ENCODE results near the gene IL26.

Gene IL26

DNA sequence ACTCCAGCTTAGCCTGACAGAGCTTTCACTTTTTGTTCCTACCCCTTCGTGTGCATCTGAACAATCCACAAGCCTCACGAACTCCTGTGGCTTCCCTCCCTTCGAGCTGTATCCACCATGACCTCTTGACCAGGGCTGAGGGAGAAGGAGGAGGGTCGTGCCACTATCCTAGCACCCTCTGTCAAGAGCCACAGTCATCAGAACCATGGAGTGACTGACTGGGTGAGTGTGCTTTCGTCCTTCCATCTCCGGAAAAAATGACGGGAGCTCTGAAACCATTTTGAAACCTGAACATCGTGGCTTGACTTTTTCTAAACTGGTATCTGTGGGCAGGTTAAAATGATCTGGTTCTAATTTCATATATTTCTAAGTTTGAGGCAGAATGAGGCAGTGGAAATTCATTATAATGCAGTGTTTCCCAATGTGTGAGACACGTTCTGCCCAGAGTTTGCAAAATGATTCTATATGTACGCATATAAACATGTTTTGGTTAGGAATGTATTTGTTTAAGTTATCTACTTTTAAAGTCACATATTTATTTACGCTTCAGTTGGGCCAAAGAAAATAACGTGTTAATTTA lies 27.0 kb downstream of the IL26 start:
- no peaks in the 10 kb centered on the region for H3K9me3 ChIP-seq (ENCODE audit: insufficient read depth, low read depth, low read length)
- no peak overlapping the region for H3K4me3 ChIP-seq (ENCODE audit: low read depth, low read length)
- H3K4me2 ChIP-seq (ENCODE audit: low read length): no peak overlapping the region
- H3K27ac ChIP-seq (ENCODE audit: low read depth, low read length): no peak overlapping the region
- H3K79me1 ChIP-seq (ENCODE audit: low read length): no peaks in the 10 kb centered on the region
- H3K4me1 ChIP-seq (ENCODE audit: control insufficient read depth in 1 of 2, insufficient read depth in 2 of 2, low read length in 2 of 2): no peaks in the 10 kb centered on the region
- H2AK5ac ChIP-seq (ENCODE audit: low read length): no peak overlapping the region
- no peaks in the 10 kb centered on the region for H3K27me3 ChIP-seq (ENCODE audit: insufficient read depth, low read length)
- no peak overlapping the region for H3K4ac ChIP-seq (ENCODE audit: low read depth, low read length)
- H4K8ac ChIP-seq (ENCODE audit: low read depth, low read length): no peak overlapping the region
- H3K79me2 ChIP-seq (ENCODE audit: control insufficient read depth, insufficient read depth, low read length, poor library complexity): no peaks in the 10 kb centered on the region
- no peak overlapping the region for H4K91ac ChIP-seq (ENCODE audit: low read depth, low read length)
- H2BK12ac ChIP-seq (ENCODE audit: low read length): no peak overlapping the region
- no peak overlapping the region for H3K18ac ChIP-seq (ENCODE audit: low read length)
- H3K36me3 ChIP-seq (ENCODE audit: control insufficient read depth in 1 of 2, insufficient read depth in 2 of 2, low read length in 2 of 2): no peaks in the 10 kb centered on the region
- H3K9ac ChIP-seq (ENCODE audit: low read length): no peak overlapping the region
- no peak for DNase-seq
- H2BK120ac ChIP-seq (ENCODE audit: insufficient read depth, low read length, poor library complexity): no peak overlapping the region
- H3K23ac ChIP-seq (ENCODE audit: low read length): no peak overlapping the region
- no peak overlapping the region for H2BK5ac ChIP-seq (ENCODE audit: low read depth, low read length, poor library complexity)
- no CpG with 5 or more reads among the region's 12 CpGs for WGBS (ENCODE audit: extremely low coverage, insufficient coverage, insufficient read length)
- H3K14ac ChIP-seq (ENCODE audit: low read length): no peak overlapping the region
- H4K12ac ChIP-seq (ENCODE audit: low read depth, low read length): no peak overlapping the region
- no peak overlapping the region for H2AFZ ChIP-seq (ENCODE audit: insufficient read depth, low read length, poor library complexity)

DNA sequence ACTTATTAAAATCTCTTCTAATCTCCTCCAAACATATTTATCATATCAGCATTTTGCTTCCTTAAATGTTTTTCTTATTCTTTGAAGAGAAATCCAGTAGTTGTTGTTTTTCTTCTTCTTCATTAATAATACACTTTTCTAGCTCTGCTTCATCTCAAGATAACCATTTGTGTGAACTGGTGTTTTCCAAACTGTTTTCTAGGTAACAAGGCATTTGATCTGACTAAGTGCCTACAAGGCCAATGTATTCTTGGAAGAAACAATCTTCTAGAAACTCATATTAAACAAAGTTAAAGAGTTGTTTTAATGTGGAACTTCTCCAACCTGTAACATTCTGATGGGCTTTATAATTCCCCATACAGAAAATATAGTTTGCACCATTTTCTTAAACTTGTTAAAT lies 35.3 kb downstream of the IL26 start:
- Histone ChIP-seq H3K9me3 (ENCODE audit: insufficient read depth, low read depth, low read length) (no peaks in the 10 kb centered on the region), H4K91ac (ENCODE audit: low read depth, low read length) (no peak overlapping the region), H3K4me3 (ENCODE audit: low read depth, low read length) (no peak overlapping the region), H4K12ac (ENCODE audit: low read depth, low read length) (no peak overlapping the region), H2BK12ac (ENCODE audit: low read length) (no peak overlapping the region), H3K79me1 (ENCODE audit: low read length) (no peaks in the 10 kb centered on the region), H4K8ac (ENCODE audit: low read depth, low read length) (no peak overlapping the region), H3K4ac (ENCODE audit: low read depth, low read length) (no peak overlapping the region), H2BK5ac (ENCODE audit: low read depth, low read length, poor library complexity) (no peak overlapping the region), H3K79me2 (ENCODE audit: control insufficient read depth, insufficient read depth, low read length, poor library complexity) (no peaks in the 10 kb centered on the region), H2AK5ac (ENCODE audit: low read length) (no peak overlapping the region), H2BK120ac (ENCODE audit: insufficient read depth, low read length, poor library complexity) (no peak overlapping the region), H3K4me2 (ENCODE audit: low read length) (no peak overlapping the region), H3K9ac (ENCODE audit: low read length) (no peak overlapping the region), H3K27me3 (ENCODE audit: insufficient read depth, low read length) (no peaks in the 10 kb centered on the region), H3K4me1 (ENCODE audit: control insufficient read depth in 1 of 2, insufficient read depth in 2 of 2, low read length in 2 of 2) (no peaks in the 10 kb centered on the region), H3K18ac (ENCODE audit: low read length) (no peak overlapping the region), H3K14ac (ENCODE audit: low read length) (no peak overlapping the region), H3K36me3 (ENCODE audit: control insufficient read depth in 1 of 2, insufficient read depth in 2 of 2, low read length in 2 of 2) (no peaks in the 10 kb centered on the region), H3K27ac (ENCODE audit: low read depth, low read length) (no peak overlapping the region), H2AFZ (ENCODE audit: insufficient read depth, low read length, poor library complexity) (no peak overlapping the region), H3K23ac (ENCODE audit: low read length) (no peak overlapping the region)
- DNase-seq: no peak

DNA sequence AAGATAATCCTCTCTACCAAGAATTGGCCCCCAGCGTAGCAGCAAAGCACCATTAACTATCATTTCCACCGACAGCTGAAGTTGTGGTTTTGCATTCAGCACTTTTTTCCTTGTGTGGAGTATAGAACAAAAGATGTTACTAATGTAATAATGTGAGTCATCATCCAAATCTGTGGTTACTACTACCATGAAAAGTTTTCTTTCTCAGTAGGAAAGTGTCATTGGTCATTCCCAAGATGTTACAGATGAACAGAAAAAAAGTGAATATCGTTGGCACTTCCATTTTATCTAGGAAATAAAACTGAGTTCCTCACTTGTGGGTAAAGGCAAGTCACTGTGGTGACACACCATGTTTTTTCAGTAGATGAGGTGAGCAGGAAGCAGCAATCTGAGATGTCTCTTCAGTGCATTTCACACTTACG lies 35.8 kb downstream of the IL26 start:
- H3K36me3 ChIP-seq (ENCODE audit: control insufficient read depth in 1 of 2, insufficient read depth in 2 of 2, low read length in 2 of 2): no peaks in the 10 kb centered on the region
- no peak overlapping the region for H2AFZ ChIP-seq (ENCODE audit: insufficient read depth, low read length, poor library complexity)
- H3K23ac ChIP-seq (ENCODE audit: low read length): no peak overlapping the region
- no peak overlapping the region for H2BK120ac ChIP-seq (ENCODE audit: insufficient read depth, low read length, poor library complexity)
- H3K4ac ChIP-seq (ENCODE audit: low read depth, low read length): no peak overlapping the region
- H4K8ac ChIP-seq (ENCODE audit: low read depth, low read length): no peak overlapping the region
- no peak overlapping the region for H4K12ac ChIP-seq (ENCODE audit: low read depth, low read length)
- H3K9me3 ChIP-seq (ENCODE audit: insufficient read depth, low read depth, low read length): no peaks in the 10 kb centered on the region
- DNase-seq: no peak
- no peak overlapping the region for H3K14ac ChIP-seq (ENCODE audit: low read length)
- no peaks in the 10 kb centered on the region for H3K79me2 ChIP-seq (ENCODE audit: control insufficient read depth, insufficient read depth, low read length, poor library complexity)
- no peak overlapping the region for H3K9ac ChIP-seq (ENCODE audit: low read length)
- H3K4me1 ChIP-seq (ENCODE audit: control insufficient read depth in 1 of 2, insufficient read depth in 2 of 2, low read length in 2 of 2): no peaks in the 10 kb centered on the region
- no peak overlapping the region for H3K27ac ChIP-seq (ENCODE audit: low read depth, low read length)
- no peak overlapping the region for H2BK5ac ChIP-seq (ENCODE audit: low read depth, low read length, poor library complexity)
- no peak overlapping the region for H4K91ac ChIP-seq (ENCODE audit: low read depth, low read length)
- no peak overlapping the region for H2AK5ac ChIP-seq (ENCODE audit: low read length)
- no peaks in the 10 kb centered on the region for H3K27me3 ChIP-seq (ENCODE audit: insufficient read depth, low read length)
- H2BK12ac ChIP-seq (ENCODE audit: low read length): no peak overlapping the region
- no peak overlapping the region for H3K4me3 ChIP-seq (ENCODE audit: low read depth, low read length)
- WGBS (ENCODE audit: extremely low coverage, insufficient coverage, insufficient read length): no CpG with 5 or more reads among the region's 4 CpGs
- H3K79me1 ChIP-seq (ENCODE audit: low read length): no peaks in the 10 kb centered on the region
- H3K4me2 ChIP-seq (ENCODE audit: low read length): no peak overlapping the region
- H3K18ac ChIP-seq (ENCODE audit: low read length): no peak overlapping the region

DNA sequence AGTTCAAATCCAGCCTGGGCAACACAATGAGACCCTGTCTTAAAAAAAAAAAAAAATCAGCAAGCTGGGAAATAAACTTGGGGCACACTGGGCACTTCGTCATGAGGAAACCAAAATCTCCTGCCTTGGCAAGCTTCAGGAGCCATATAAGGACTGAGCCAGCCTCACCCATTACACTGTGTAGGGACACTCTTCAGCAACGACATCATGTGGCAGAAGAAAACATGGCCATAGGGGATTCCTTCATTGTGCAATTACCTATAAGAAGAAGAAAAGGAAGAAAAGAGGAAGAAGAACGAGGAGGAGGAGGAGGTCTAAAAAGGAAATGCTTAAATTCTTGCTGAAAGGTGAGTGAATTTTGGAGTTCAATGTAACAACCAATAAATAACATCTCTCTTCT lies 40.0 kb downstream of the IL26 start:
- Histone ChIP-seq H2BK12ac (ENCODE audit: low read length) (no peak overlapping the region), H3K27me3 (ENCODE audit: insufficient read depth, low read length) (peaks cover 3% of the 10 kb centered on the region), H2BK5ac (ENCODE audit: low read depth, low read length, poor library complexity) (no peak overlapping the region), H3K9ac (ENCODE audit: low read length) (no peak overlapping the region), H3K79me2 (ENCODE audit: control insufficient read depth, insufficient read depth, low read length, poor library complexity) (no peaks in the 10 kb centered on the region), H3K4ac (ENCODE audit: low read depth, low read length) (no peak overlapping the region), H4K12ac (ENCODE audit: low read depth, low read length) (peak overlapping the region; percentile 59), H3K36me3 (ENCODE audit: control insufficient read depth in 1 of 2, insufficient read depth in 2 of 2, low read length in 2 of 2) (no peaks in the 10 kb centered on the region), H4K91ac (ENCODE audit: low read depth, low read length) (no peak overlapping the region), H3K14ac (ENCODE audit: low read length) (no peak overlapping the region), H3K4me3 (ENCODE audit: low read depth, low read length) (no peak overlapping the region), H3K4me1 (ENCODE audit: control insufficient read depth in 1 of 2, insufficient read depth in 2 of 2, low read length in 2 of 2) (no peaks in the 10 kb centered on the region), H3K27ac (ENCODE audit: low read depth, low read length) (no peak overlapping the region), H2BK120ac (ENCODE audit: insufficient read depth, low read length, poor library complexity) (no peak overlapping the region), H3K4me2 (ENCODE audit: low read length) (no peak overlapping the region), H2AK5ac (ENCODE audit: low read length) (no peak overlapping the region), H2AFZ (ENCODE audit: insufficient read depth, low read length, poor library complexity) (no peak overlapping the region), H3K18ac (ENCODE audit: low read length) (no peak overlapping the region), H4K8ac (ENCODE audit: low read depth, low read length) (no peak overlapping the region), H3K23ac (ENCODE audit: low read length) (no peak overlapping the region), H3K9me3 (ENCODE audit: insufficient read depth, low read depth, low read length) (no peaks in the 10 kb centered on the region), H3K79me1 (ENCODE audit: low read length) (no peaks in the 10 kb centered on the region)
- WGBS (ENCODE audit: extremely low coverage, insufficient coverage, insufficient read length): no CpG with 5 or more reads among the region's 3 CpGs
- DNase-seq: no peak

Measured in trophoblast cell (in vitro differentiated cells and primary cell).